ENCODE results near the gene PRKD1.

GRCh38 chr14:29892327-29892726 is 35.3 kb downstream of the PRKD1 start:
- TF ChIP-seq REST (IDR thresholded peaks at IDR 0.05; ENCODE audit: low read depth, low read length) (no peak), CTCF (IDR thresholded peaks at IDR 0.05) (no peak), CHD2 (IDR thresholded peaks at IDR 0.05; ENCODE audit: low read length, partially characterized antibody) (no peak), EZH2phosphoT487 (IDR thresholded peaks at IDR 0.05; ENCODE audit: borderline replicate concordance, low read depth) (no peak), GABPA (IDR thresholded peaks at IDR 0.05; ENCODE audit: low read depth) (no peak), YY1 (IDR thresholded peaks at IDR 0.05; ENCODE audit: low read depth) (no peak), EP300 (IDR thresholded peaks at IDR 0.05; ENCODE audit: borderline replicate concordance in 1 of 2, low read depth in 1 of 2, low read length in 1 of 2) (no peak), RAD21 (IDR thresholded peaks at IDR 0.05; ENCODE audit: low read length) (no peak), SMC3 (IDR thresholded peaks at IDR 0.05; ENCODE audit: low read depth, low read length) (no peak), TAF1 (IDR thresholded peaks at IDR 0.05; ENCODE audit: borderline replicate concordance, low read depth, low read length) (no peak)

Data from SK-N-SH (cell line).